ENCODE data around the gene ALPL.

GRCh38 chr1:21607549-21608529 is 98.6 kb downstream of the ALPL start:
- TF ChIP-seq CTCF (IDR thresholded peaks at IDR 0.05) (no peak), EP300 (IDR thresholded peaks at IDR 0.05) (no peak)

Measured in ovary (tissue), 3 donors.